ENCODE measurements around the gene PXK.

Gene PXK

GRCh38 chr3:58340594-58341244 lies 8.0 kb downstream of the PXK start:
- H2AFZ ChIP-seq (ENCODE audit: low read length): no peak overlapping the region
- no peaks in the 10 kb centered on the region for H3K4me1 ChIP-seq (ENCODE audit: low read length)
- H3K9me3 ChIP-seq (replicated peaks; ENCODE audit: insufficient read depth, low read length): no peaks in the 10 kb centered on the region
- TF ChIP-seq CTCF (IDR thresholded peaks at IDR 0.05; ENCODE audit: low read length) (no peak), EZH2 (optimal IDR thresholded peaks at IDR 0.05; ENCODE audit: low read depth, low read length) (no peak), EZH2phosphoT487 (IDR thresholded peaks at IDR 0.05; ENCODE audit: low read length) (no peak)
- H3K27ac ChIP-seq (ENCODE audit: low read length): no peak overlapping the region
- DNase-seq: no peak
- no peaks in the 10 kb centered on the region for H4K20me1 ChIP-seq (ENCODE audit: insufficient read depth, low read length)
- no peak overlapping the region for H3K4me2 ChIP-seq (ENCODE audit: low read depth, low read length)
- H3K4me3 ChIP-seq (ENCODE audit: low read length): no peak overlapping the region
- no peaks in the 10 kb centered on the region for H3F3A ChIP-seq (ENCODE audit: insufficient read depth, low read length)
- no peaks in the 10 kb centered on the region for H3K36me3 ChIP-seq (replicated peaks; ENCODE audit: insufficient read depth, low read length)
- H3K79me2 ChIP-seq (ENCODE audit: low read length): 0 out of 2 replicates have a peak, but pooled peaks cover 3% of the 10 kb centered on the region
- no peak overlapping the region for H3K9ac ChIP-seq (ENCODE audit: low read length)
- no peaks in the 10 kb centered on the region for H3K27me3 ChIP-seq (replicated peaks; ENCODE audit: insufficient read depth, low read length)
- H3K9me2 ChIP-seq (replicated peaks; ENCODE audit: insufficient read depth, low read length): no peaks in the 10 kb centered on the region

- Histone ChIP-seq H3K4me2 (ENCODE audit: low read depth, low read length) (no peak overlapping the region), H3K4me3 (ENCODE audit: low read length) (no peak overlapping the region), H3K4me1 (ENCODE audit: low read length) (no peaks in the 10 kb centered on the region), H3K27me3 (replicated peaks; ENCODE audit: insufficient read depth, low read length) (no peaks in the 10 kb centered on the region), H3K9me3 (replicated peaks; ENCODE audit: insufficient read depth, low read length) (no peaks in the 10 kb centered on the region), H3K9me2 (replicated peaks; ENCODE audit: insufficient read depth, low read length) (no peaks in the 10 kb centered on the region), H2AFZ (ENCODE audit: low read length) (no peak overlapping the region), H3K79me2 (ENCODE audit: low read length) (0 out of 2 replicates have a peak, but pooled peaks cover under 1% of the 10 kb centered on the region), H3K9ac (ENCODE audit: low read length) (no peak overlapping the region), H3K36me3 (replicated peaks; ENCODE audit: insufficient read depth, low read length) (no peaks in the 10 kb centered on the region), H4K20me1 (ENCODE audit: insufficient read depth, low read length) (no peaks in the 10 kb centered on the region), H3F3A (ENCODE audit: insufficient read depth, low read length) (no peaks in the 10 kb centered on the region), H3K27ac (ENCODE audit: low read length) (no peak overlapping the region)
- no peak for TF ChIP-seq CTCF (IDR thresholded peaks at IDR 0.05; ENCODE audit: low read length)
- no peak for TF ChIP-seq EZH2 (optimal IDR thresholded peaks at IDR 0.05; ENCODE audit: low read depth, low read length)
- TF ChIP-seq EZH2phosphoT487 (IDR thresholded peaks at IDR 0.05; ENCODE audit: low read length): no peak
- no peak for DNase-seq
Observed at GRCh38 chr3:58341376-58341775, 8.7 kb downstream of the PXK start.

- Histone ChIP-seq H3K27me3 (replicated peaks; ENCODE audit: insufficient read depth, low read length) (no peaks in the 10 kb centered on the region), H2AFZ (ENCODE audit: low read length) (no peak overlapping the region), H3K4me2 (ENCODE audit: low read depth, low read length) (no peak overlapping the region), H3K27ac (ENCODE audit: low read length) (no peak overlapping the region), H4K20me1 (ENCODE audit: insufficient read depth, low read length) (no peaks in the 10 kb centered on the region), H3F3A (ENCODE audit: insufficient read depth, low read length) (no peaks in the 10 kb centered on the region), H3K9me2 (replicated peaks; ENCODE audit: insufficient read depth, low read length) (no peaks in the 10 kb centered on the region), H3K9me3 (replicated peaks; ENCODE audit: insufficient read depth, low read length) (no peaks in the 10 kb centered on the region), H3K9ac (ENCODE audit: low read length) (no peak overlapping the region), H3K79me2 (ENCODE audit: low read length) (no peaks in the 10 kb centered on the region), H3K4me1 (ENCODE audit: low read length) (no peaks in the 10 kb centered on the region), H3K36me3 (replicated peaks; ENCODE audit: insufficient read depth, low read length) (no peaks in the 10 kb centered on the region), H3K4me3 (ENCODE audit: low read length) (no peak overlapping the region)
- DNase-seq: no peak
- no peak for TF ChIP-seq EZH2 (optimal IDR thresholded peaks at IDR 0.05; ENCODE audit: low read depth, low read length)
- no peak for TF ChIP-seq EZH2phosphoT487 (IDR thresholded peaks at IDR 0.05; ENCODE audit: low read length)
- no peak for TF ChIP-seq CTCF (IDR thresholded peaks at IDR 0.05; ENCODE audit: low read length)
Observed at GRCh38 chr3:58342676-58343075, 10.0 kb downstream of the PXK start.
